Pons (tissue), 1 donor: Measurements from ENCODE around the gene DUSP1.
"Not testable (repeated sequence)": the region's sequence is repeated elsewhere in the genome, so short reads cannot be mapped to it uniquely, and the experiment has no call there.

ENCODE experiments used
- DNase-seq: peaks from one replicate; pipeline ENCODE4 v3.0.0-alpha.2; 2016; ENCODE audit warnings: low spot score

Gene DUSP1

GRCh38 chr5:172797771-172798191 lies 26.8 kb upstream of the DUSP1 start:
- DNase-seq = no peak

- DNase-seq = no peak
These were observed 25.3 kb upstream of the DUSP1 start for GRCh38 chr5:172796306-172796705.

- DNase-seq = no peak
These were observed 24.5 kb upstream of the DUSP1 start for GRCh38 chr5:172795318-172795977.

- DNase-seq = no peak
These were observed 22.8 kb upstream of the DUSP1 start for GRCh38 chr5:172793577-172794488.

GRCh38 chr5:172792701-172793570 lies 21.9 kb upstream of the DUSP1 start:
- DNase-seq = no peak

GRCh38 chr5:172791726-172792445 lies 20.9 kb upstream of the DUSP1 start:
- no peak for DNase-seq

GRCh38 chr5:172791286-172791685 lies 20.3 kb upstream of the DUSP1 start:
- DNase-seq = no peak

GRCh38 chr5:172790496-172790889 lies 19.5 kb upstream of the DUSP1 start:
- no peak for DNase-seq

- DNase-seq = no peak
These were observed 18.9 kb upstream of the DUSP1 start for GRCh38 chr5:172789687-172790495.

- peak; percentile 58 for DNase-seq
These were observed 18.0 kb upstream of the DUSP1 start for GRCh38 chr5:172788771-172789686.

GRCh38 chr5:172787538-172787937 lies 16.5 kb upstream of the DUSP1 start:
- DNase-seq = not testable (repeated sequence)

- DNase-seq = no peak
These were observed 15.9 kb upstream of the DUSP1 start for GRCh38 chr5:172786736-172787462.

- DNase-seq = no peak
These were observed 14.6 kb upstream of the DUSP1 start for GRCh38 chr5:172785429-172786088.

GRCh38 chr5:172784162-172784561 lies 13.2 kb upstream of the DUSP1 start:
- not testable (repeated sequence) for DNase-seq

- DNase-seq = not testable (repeated sequence)
These were observed 12.3 kb upstream of the DUSP1 start for GRCh38 chr5:172783319-172783718.

GRCh38 chr5:172782169-172783039 lies 11.4 kb upstream of the DUSP1 start:
- DNase-seq = no peak

GRCh38 chr5:172779691-172780341 lies 8.8 kb upstream of the DUSP1 start:
- no peak for DNase-seq
